ENCODE data around the gene HSPA4L.

HSPA4L gene

DNA sequence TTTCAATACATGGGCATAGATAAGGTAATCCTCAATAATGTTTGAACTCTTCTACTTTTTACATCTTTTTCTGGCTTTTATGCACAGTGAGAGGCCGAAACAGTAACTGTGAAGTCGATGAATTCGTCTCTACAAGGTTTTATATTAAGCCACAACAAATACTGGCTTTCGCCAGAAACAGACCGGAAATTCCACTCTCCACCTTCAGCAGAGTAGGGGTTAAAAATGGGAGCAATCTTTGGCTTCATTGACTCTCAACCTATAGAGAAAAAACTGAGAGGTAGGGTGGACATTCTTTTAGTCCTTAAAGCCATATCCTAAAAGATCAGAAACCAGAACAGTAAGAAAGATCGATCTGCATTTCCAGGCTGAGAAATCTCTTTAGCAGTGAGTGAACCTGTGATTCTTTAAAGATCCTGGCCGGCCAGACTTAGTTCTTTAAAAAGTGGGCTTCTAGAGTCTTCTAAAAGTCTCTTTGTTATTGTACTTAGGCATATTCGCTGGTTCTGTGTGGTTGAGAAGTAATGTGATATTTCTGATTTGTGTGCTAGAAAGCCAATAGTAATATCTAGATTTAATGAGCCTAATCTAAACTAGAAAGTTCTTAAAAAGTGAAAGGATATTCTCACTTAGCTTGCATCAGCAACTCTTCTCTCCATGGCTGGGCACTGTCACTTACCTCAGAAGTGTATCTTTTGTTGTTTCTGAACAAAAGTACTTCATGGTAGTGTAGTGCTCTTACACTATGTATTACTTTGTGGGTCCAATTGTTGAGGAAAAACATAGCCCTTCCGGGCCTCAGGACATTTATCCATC lies 2.0 kb downstream of the HSPA4L start:
- no peak for DNase-seq

DNA sequence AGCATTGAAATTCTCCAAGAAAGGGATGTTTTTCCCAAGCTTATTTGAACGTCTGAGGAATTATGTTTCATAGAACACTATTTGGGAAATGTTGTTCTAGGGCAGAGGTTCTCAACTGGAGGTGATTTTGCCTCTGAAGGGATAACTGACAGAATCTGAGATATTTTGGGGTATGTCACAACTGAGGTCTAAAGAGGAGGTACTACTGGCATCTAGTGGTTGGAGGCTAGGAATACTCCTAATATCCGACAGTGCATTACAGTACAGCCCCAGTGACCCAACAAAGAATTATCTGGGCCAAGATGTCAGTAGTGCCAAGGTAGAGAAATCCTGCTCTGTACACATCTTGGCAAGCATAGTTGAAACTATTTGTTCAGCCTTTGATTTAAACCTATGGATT lies 6.4 kb downstream of the HSPA4L start:
- no peak for DNase-seq

DNA sequence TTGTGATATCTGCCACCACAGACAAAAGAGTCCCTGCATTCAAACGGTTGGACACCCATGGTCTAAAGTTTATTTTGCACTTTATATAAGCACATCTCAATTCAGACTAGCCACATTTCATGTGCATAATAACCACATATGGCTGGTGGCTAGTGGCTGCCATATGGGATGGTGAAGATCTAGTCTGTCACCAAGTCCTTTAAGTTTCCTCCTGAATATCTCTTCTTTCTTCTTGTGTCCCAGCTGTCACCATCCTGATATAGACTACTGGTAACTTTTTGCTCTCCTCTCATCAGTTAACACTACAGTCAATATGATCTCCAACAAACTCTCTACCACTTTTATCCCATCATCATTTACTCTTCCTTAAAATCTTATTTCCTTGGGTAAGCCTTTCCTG lies 9.3 kb downstream of the HSPA4L start:
- DNase-seq = no peak

DNA sequence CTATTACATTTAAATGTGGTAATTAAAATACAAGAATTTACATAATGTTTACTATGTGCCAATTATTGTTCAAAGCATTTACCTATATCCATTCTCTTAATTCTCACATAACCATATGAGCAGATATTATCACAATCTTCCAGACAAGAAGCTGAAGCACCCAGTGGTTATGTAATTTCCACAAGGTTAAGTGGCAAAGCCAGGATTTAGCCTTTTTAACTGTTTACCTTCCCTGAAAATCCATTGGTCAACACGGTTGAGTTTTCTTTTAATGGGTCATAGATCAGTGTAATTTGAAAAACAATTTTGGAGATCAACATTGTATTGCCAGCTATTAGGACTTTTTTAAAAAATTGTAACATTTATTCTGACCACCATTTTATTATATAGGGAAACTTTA lies 11.4 kb downstream of the HSPA4L start:
- DNase-seq = no peak

DNA sequence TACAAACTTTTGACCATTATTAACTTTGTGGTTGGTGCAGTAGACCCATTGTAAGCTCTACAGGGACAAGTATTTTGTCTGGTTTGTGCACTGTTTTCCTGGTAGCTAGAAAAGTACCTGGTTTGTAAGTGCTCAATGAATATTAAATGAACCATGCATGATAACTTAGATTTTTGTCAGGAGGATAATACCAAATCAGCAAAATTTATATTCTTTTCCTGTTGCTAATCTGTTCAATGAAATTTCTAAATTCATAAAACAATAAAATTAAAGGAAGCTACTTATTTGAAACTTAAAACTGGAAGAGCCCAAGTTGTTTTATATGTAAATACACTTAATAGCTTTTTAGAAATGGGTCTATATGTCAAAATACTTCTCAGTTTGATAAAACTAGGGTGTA lies 17.6 kb downstream of the HSPA4L start:
- DNase-seq = no peak

DNA sequence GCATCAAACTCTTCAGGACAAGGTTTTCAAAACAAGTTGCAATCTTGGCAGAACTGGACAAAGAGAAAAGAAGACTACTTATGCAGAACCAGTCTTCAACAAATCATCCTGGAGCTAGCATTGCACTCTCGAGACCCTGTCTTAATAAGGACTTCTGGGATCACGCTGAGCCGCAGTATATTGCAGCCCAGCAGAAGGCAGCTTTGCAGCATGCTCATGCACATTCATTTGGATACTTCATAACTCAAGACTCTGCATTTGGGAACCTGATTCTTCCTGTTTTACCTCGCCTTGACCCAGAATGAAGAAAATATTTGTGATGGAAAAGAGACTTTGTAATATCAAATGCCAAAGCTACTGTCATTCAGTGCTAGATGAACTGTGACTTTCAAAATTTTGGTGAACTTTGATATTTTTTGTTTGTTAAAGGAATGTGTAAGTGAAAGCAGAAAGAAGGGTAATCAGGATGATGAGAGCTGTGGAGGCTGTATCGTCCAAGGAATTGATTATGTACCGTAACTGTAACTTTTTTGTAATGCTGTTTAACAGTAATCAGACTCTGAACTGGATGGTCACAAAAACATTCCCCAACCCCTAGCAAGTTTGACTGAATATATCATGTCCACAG lies 27.2 kb downstream of the HSPA4L start:
- DNase-seq = no peak

DNA sequence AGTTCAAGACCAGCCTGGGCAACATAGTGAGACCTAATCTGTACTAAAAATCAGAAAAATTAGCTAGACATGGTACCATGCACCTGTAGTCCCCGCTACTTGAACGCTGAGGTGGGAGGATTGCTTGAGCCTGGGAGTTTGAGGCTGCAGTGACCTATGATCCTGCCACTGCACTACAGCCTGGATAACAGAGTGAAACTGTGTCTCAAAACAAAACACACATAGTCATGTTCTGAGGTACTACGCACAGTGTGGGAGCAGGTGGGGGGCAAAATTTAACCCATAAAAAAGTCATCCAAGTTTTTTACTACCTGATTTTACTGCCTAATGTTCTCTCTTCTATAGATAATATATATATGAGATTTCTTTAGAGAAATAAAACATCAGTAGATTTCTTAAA lies 28.4 kb downstream of the HSPA4L start:
- DNase-seq = no peak

DNA sequence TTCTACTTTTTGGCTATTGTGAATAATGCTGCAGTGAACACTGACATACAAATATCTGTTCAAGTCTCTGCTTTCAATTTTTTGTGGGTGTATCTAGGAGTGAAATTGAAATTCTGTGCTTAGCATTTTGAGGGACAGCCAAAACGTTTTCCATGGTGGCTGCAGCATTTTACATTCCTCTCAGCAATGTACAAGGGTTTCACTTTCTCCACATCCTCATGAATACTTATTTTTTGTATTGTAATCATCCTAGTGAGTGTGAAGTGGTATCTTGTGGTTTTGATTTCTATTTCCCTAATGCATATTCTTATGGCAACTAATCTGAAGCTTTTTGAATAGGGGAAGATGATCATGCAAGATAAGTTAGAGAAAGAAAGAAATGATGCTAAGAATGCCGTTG lies 40.3 kb downstream of the HSPA4L start:
- DNase-seq = no peak

DNA sequence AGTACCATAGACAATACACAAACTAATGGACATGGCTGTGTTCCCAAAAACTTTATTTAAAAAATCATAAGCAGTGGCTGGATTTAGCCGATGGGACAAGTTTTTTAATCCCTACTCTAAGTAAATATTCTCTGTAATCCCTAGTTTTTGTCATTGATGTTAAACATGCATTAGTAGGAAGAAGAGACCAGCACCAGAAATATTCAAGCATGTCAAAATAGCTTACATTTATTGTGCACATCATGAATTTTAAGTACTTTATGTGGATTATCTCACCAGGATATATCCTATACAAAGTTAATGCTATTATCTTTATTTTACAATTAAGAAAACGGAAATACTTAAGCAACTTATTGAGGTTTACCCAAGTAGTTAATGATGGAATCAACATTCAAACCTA lies 46.0 kb downstream of the HSPA4L start:
- DNase-seq = no peak

DNA sequence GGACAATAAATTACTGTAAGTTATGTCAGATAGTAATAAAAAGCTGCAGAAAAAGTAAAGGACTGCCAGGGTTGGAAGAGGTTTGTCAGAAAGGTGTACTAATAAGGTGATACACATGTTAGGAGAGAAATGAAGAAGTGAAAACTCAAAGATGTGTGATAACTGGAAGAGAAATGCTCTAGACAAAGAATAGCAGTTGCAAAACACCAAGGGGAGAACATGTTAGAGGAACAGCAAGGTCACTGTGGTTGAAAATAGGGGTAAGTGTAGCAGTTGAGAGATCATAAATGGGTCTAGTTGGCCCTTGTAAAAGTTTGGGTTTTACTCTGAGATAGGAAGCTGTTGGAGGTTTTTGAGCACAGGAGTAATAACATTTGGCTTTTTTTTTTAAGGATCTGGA lies 46.9 kb downstream of the HSPA4L start:
- DNase-seq = no peak

DNA sequence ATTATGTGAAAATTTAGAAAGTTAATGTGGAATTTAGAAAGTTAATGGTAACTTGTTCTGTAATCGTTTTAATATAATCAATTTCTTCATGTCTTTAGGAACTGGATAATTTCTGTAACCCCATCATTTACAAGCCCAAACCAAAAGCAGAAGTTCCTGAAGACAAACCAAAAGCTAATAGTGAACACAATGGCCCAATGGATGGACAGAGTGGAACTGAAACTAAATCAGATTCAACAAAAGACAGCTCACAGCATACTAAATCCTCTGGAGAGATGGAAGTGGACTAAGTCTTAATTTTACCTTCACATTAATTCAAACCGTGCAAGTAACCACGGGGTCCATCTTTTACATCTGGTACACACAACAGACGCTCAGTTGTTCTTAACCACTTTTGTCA lies 50.5 kb downstream of the HSPA4L start:
- DNase-seq = no peak

DNA sequence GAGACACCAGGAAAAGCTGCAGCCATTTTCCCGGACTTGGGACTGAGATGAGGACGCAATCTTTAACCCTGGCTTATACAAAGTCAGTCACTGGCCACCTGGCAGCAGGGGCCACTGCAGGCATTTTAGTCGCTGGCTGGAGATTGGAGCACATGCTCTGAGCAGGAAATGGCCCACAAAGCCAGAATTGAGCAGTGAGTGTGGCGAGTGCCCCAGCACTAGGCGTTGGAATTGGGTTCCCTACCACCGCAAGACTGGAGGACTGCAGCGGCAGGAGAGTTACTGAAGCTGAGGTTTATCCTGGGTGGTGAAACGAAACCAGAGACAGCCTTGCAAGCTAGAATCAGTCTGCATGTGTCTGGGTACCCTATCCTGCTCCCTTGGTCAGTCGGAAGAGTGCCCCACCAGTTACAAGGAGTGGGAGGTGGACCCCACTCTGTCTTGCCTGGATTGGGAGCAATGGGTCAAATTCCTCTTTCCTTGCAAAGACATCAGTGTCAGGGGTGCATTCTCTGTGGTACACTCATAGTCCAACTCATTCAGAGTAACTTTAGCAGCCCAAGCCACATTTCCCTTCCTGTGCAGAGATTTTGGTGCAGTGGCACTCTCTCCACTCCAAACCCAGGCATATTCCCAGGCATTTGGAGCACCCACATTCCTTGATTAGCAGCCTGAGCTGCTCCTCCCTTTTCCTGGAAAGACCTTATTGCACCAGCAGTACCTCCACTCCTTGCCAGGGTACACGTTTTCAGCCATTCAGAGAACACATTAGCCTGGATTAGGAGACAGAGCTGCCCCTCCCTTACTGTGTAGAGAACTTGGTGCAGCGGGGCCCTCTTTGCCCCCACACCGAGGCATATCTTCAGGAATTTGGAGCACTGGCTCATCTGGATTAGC lies 61.8 kb downstream of the HSPA4L start:
- DNase-seq = no peak

DNA sequence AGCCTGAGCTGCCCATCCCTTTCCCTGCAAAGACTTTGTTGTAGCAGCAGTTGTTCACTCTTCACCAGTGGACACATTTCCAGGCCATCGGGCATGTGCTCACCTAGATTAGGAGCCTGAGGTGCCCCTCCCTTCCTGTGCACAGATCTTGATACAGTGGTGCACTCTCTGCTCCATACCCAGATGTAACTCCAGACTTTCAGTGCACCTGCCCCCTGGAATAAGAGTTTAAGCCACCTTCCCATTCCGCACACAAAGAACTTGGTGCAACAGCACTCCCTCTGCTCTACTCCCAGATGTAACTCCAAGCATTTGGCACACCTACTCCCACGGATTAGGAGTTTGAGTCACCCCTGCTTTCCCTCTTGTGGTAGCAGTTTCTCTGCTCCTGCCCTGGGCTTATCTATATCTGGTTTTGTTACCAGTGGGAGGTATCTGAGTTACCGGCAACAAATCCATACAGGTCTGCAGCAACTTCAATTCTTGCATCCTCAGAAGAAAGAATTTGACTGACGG lies 62.5 kb downstream of the HSPA4L start:
- no peak for DNase-seq

DNA sequence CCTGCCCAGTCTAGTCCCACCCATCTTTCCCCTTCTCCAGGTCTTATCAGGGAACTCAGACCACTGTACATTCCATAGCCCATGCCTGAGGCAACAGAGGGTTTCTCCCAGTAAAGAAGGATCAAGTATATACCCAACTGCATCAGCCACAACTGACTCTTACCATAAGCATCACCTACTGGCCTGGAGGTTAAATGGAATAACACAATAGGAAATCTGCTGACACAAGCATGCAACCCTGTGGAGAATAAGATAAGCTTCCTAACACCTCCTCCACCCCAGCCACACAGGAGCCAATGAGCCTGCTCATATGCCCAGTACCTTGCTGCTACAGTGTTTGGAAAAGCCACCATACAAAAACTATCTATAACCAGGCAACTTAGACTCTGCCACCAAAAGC lies 63.9 kb downstream of the HSPA4L start:
- no peak for DNase-seq

DNA sequence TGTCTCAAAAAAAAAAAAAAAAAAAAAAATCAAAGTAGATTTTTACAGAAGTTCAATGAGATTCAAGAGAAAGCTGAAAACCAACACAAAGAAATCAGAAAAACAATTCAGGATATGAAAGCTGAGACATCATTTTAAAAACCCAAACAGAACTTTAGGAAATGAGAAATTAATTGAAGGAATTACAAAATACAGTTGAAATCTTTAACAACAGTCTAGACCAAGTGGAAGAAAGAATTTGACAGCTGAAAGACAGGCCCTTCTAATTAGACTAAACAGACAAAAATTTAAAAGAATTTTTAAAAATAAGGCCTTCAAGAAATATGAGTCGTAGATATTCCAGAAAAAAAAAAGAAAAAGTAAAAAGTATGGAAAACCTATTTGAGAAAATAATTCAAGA lies 64.6 kb downstream of the HSPA4L start:
- no peak for DNase-seq

DNA sequence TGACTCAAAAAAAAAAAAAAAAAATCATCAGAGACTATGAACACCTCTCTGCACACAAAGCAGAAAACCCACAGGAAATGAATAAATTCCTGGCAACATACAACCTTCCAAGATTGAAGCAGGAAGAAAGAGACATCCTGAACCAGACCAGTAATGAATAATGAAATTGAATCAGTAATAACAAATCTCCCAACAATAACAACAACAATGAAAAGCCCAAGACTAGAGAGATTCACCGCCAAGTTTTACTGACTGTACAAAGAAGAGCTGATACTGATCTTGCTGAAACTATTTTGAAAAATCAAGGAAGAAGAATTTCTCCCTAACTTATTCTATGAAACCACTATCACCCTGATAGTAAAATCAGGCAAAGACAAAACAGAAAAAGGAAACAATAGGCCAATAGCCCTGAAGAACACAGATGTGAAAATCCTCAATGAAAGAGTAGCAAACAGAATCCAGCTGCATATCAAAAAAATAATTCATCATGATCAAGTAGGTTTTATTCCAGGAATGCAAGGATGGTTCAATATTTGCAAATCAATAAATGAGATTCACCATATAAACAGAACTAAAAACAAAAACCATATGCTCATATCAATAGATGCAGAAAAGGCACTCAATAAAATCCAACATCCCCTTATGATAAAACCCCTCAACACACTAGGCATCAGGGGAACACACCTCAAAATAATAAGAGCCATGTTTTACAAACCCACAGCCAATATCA lies 67.5 kb downstream of the HSPA4L start:
- DNase-seq = no peak

DNA sequence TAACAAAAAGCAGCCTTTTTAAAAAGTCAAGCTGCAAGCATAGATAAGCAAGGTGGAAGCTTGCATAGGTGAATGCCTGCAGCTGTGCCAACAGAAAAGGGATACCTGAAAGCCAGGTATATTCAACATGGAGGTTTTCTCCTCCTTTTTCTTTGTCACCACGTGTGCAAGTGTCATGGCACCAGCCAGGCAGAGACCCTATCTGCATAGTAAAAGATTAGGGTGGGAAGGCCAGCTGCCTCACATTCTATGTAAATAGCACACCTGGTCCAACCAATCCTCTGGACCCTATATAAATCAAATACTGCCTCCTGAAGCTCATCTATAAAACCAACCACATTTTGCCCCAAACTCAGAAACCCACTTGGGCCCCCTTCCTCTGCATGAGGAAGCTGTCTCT lies 70.5 kb downstream of the HSPA4L start:
- no peak for DNase-seq

DNA sequence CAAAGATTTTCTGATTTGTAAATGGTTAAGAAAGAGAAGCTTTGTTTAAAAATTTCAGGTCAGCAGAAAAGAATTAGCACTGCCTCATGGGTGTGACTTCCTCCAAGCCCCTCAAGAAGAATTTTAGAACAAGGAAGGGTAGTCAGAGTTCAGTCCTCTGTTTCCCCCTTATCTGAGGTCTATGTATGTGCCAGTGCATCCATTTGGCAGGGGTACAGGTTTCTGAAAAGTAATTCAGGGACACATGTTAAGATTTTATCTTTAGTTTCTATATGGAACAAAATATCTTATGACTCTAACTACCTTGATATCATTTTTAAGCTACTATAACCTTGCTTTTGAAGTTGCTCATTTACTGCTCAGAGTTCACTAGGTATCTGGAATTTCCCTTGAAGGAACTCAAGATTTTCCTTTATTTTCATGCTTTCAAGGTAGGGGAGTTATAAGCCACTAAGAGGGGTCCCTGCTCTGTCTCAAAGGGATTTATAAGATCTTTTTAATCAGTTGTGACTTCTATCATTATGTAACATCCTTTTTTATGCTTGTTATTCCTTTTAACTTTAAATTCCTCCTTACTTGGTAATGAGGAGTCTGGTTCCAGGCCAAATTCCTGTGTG lies 74.2 kb downstream of the HSPA4L start:
- no peak for DNase-seq

DNA sequence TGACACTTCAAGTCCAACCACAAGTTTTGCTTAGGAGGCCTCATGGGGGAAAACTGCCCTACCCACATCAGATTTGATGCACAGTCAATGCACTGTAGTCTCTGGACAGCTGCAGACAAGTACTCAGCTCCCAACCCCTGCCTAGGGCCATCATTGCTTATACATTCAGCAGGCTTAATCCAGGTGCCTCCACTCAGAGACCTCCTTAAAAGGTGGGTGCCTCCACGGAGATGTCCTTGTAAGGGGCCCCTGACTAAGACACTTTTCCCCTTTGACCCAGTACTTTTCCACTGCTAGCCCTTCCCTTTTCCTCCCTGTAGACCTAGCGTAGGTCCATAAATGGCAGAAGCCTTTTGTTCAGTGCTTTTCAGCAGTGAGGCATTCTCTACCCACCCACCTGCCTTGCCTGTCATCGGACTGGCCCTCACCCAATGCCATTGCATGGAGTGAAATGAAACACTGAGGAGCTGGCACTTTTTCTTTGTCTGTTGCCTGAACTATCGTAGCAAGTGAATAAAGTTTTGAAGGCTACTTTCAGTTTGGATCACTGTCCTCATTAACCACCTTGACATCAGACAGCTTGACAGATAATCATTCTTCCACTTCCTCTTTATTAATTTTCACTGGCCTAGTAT lies 74.8 kb downstream of the HSPA4L start:
- no peak for DNase-seq

DNA sequence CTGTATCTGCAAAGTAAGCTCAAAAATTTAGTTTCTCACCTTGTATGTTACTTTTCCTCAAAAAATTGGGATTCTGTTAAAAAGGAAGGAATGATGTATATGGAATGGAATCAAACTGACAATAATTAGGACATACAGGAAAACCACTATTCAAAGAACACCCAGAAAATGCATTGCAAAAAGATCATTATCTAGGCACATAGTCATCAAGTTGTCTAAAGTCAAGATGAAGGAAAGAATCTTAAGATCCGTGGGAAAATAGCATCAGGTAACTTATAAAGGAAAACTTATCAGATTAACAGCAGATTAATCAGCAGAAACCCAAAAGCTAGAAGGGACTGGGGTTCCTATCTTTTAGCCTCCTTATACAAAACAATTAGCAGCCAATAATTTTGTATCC lies 75.5 kb downstream of the HSPA4L start:
- no peak for DNase-seq

DNA sequence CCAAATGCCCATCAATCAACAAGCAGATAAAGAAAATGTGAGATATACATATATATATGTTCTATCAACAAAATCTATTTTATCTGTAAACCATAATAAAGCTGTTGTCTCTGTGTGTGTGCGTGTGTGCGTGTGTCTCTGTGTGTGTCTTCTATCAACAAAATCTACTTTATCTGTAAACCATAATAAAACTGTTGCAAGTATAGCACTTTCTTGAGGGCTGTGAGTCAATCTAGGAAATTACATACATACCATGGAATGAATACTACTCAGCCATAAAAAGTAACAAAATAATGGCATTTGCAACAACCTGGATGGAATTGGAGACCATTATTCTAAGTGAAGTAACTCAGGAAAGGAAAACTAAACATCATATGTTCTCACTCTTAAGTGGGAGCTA lies 86.1 kb downstream of the HSPA4L start:
- no peak for DNase-seq

DNA sequence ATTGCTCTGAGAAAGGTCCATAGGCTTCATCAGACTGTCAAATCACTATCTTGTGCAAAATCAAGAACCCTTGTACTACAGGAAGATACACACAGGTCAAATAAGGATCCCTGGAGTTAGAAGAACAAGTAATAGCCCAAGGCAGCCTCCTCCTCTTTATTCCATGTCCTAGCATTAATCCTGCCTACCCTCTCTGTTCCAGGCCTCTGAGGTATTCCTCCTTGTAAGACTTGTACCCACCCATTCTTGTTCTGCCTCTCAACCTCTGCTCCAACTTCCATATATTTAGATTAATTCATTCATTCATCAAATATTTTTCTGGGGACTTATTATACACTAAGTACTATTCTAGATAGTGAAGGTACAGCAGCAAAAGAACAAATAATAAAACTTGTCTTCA lies 88.2 kb downstream of the HSPA4L start:
- no peak for DNase-seq
